NCI-H2107 treated with DMSO at 0.1 percent for 48 hours (cell line): Measurements from ENCODE around the gene HOXA1.

ENCODE experiments used
- DNase-seq: peaks from one replicate; lab custom pipeline; 2025; ENCODE audit not compliant: unreplicated experiment; lab: John Stamatoyannopoulos, UW

HOXA1 gene

GRCh38 chr7:27106181-27106900 lies 10.5 kb upstream of the HOXA1 start:
- peak; percentile 9 for DNase-seq

GRCh38 chr7:27105301-27106031 lies 9.7 kb upstream of the HOXA1 start:
- no peak for DNase-seq

GRCh38 chr7:27104341-27105058 lies 8.7 kb upstream of the HOXA1 start:
- no peak for DNase-seq

GRCh38 chr7:27103489-27104226 lies 7.9 kb upstream of the HOXA1 start:
- no peak for DNase-seq

- DNase-seq = no peak
These were observed 7.0 kb upstream of the HOXA1 start, which contains the start of gene HOXA2 for GRCh38 chr7:27102581-27103442. Gene HOXA2 (minus strand): TSS chr7:27102683. CDS start chr7:27102500, 183 bp downstream.

- no peak for DNase-seq
These were observed 6.3 kb upstream of the HOXA1 start for GRCh38 chr7:27101957-27102580.

GRCh38 chr7:27101171-27101956 lies 5.6 kb upstream of the HOXA1 start:
- DNase-seq = no peak

- DNase-seq = no peak
These were observed 4.9 kb upstream of the HOXA1 start for GRCh38 chr7:27100694-27101170.

GRCh38 chr7:27099453-27100370 lies 3.9 kb upstream of the HOXA1 start:
- DNase-seq = no peak

GRCh38 chr7:27098578-27099451 lies 3.0 kb upstream of the HOXA1 start:
- DNase-seq = no peak

GRCh38 chr7:27097686-27098577 lies 2.1 kb upstream of the HOXA1 start:
- DNase-seq = no peak

- DNase-seq = no peak
These were observed 1.1 kb upstream of the HOXA1 start for GRCh38 chr7:27096768-27097514.

GRCh38 chr7:27095050-27095896 lies 527 bp downstream of the HOXA1 start:
- no peak for DNase-seq
